ENCODE measurements around the gene IGSF1.

- TF ChIP-seq, protein P1, sequence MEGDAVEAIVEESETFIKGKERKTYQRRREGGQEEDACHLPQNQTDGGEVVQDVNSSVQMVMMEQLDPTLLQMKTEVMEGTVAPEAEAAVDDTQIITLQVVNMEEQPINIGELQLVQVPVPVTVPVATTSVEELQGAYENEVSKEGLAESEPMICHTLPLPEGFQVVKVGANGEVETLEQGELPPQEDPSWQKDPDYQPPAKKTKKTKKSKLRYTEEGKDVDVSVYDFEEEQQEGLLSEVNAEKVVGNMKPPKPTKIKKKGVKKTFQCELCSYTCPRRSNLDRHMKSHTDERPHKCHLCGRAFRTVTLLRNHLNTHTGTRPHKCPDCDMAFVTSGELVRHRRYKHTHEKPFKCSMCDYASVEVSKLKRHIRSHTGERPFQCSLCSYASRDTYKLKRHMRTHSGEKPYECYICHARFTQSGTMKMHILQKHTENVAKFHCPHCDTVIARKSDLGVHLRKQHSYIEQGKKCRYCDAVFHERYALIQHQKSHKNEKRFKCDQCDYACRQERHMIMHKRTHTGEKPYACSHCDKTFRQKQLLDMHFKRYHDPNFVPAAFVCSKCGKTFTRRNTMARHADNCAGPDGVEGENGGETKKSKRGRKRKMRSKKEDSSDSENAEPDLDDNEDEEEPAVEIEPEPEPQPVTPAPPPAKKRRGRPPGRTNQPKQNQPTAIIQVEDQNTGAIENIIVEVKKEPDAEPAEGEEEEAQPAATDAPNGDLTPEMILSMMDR (IDR thresholded peaks at IDR 0.05), result no peak
- TF ChIP-seq POLR2A (IDR thresholded peaks at IDR 0.05), result no peak
Observed at GRCh38 chrX:131332331-131332730, 43.2 kb upstream of the IGSF1 start.

Measured in thyroid gland (tissue), 4 donors.